GM21447 (cell line): Measurements from ENCODE around the gene JAKMIP2.

Experiments
- ATAC-seq: cut with Tn5 transposase; IDR thresholded peaks from one replicate; pipeline ENCODE4 v1.9.1; 2021; ENCODE audit not compliant: unreplicated experiment

JAKMIP2 gene

DNA sequence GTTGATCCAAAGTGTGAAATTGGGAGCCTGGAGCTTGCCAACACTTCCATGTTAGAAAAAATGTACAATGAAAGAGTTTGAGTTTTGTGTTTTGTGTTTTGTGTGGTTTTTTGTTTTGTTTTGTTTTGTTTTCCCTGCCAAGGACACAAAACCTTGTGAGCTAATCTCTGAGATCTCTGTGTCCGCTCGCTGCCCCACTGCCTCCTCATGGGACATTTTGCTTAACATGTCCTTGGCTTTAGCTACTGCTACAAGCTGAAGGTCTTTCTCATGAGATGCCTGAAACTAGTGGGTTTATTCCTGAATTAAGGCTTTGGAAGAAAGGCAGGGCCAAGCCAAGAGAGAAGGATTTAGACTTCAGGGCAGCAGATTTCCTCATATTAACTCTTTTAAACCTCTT, 7.3 kb upstream of the JAKMIP2 start:
- no peak for ATAC-seq

DNA sequence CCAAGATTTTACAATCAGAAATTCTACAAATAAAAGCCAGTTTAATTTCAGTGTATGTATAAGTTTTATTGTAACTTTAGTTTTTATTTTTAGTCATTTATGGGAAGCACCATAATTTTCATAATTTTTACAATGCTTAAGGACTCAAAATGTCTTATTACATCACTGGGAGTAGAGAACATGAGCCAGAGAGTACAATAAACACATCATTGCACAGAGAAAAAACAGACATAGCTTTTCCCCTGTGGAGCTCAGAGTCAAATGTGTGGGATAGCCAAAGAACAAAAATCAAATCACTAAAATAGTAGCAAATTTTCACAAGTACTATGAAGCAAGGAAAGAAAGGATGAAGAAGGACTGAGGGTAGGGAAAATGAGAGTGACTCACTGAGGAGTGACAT, 5.5 kb upstream of the JAKMIP2 start:
- ATAC-seq = no peak

DNA sequence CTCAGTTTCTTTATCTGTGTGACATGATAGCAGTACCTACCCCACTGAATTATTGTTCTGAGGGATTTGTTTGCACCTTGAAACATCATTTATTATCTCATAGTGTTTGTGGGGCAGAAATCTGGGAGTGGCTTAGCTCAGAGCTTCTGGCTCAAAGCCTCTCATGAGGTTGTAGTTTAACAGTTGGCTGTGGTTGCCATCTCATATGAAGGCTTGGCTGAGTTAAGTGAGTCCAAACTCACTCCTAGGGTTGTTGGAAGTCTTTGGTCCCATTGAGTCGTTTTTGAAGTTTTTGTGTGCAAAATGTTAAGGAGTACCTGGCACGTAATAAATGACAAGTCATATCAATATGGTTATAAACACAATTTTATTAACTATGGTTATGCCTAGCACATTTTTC, 3.6 kb upstream of the JAKMIP2 start:
- no peak for ATAC-seq

DNA sequence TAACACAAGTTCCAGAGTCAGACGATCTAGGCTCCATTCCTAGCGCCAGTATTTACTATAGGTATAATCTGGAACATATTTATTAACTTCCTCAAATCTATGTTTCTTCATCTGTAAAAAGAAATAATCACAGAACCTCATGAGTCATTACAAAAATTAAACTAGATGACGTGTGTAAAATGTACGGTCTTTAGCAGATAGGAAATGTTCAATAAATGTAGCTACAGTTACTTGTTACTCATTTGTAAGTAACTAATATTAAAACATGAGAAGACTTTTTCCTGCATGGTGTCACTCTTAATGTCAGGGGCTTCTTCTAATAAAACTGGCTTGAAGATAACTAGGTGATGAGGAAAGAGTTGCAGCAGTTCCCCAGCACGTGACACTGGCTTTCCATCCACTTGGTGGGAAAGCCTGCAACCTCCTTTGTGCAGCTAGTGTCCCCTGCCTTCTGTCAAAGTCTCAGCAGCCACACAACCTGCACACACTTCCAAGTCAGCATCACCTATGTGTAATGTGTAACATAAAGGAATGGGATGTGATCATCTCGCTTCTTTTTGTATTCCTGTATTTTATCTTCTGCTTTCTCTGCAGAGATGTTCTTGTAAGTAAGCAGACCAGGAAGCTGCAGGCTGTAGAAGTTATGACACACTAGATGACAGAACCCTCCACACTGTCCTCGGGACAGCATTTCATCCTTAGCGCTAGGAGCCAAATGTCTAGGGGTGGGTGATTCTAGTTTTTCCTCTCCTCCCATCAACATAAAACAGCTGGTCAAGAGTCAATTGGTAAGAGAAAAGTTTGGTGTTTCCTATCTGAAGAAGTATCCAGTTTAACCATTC, 1.8 kb upstream of the JAKMIP2 start:
- no peak for ATAC-seq

DNA sequence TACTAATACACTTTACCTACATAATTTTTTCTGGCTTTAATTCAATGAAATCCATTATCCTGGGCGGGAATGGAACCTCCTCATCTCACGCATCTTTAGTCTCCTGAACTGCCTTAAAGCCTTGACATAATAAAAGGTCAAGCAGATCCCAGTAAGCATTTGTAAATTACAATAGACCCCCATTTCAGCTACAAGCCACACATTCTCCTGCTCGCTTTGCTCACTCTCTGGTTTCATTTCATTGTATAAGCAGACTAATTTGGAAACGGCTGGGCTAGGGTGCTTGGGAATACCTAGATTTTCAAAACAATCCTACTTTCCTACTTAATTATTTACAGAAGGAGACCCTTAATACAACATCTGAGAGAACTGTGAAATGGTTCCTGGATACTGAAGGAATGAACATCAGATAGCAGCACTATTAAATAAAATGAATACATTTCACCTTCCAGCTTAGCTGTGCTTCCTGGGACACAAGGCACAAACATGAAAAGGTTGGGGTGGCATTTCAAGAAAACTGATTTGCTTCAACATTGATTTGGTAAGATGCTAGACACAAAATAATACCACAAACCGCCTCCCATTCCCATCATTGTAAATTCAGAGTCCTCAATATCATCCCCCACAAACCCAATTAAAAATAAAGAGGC, 1.5 kb downstream of the JAKMIP2 start:
- no peak for ATAC-seq

DNA sequence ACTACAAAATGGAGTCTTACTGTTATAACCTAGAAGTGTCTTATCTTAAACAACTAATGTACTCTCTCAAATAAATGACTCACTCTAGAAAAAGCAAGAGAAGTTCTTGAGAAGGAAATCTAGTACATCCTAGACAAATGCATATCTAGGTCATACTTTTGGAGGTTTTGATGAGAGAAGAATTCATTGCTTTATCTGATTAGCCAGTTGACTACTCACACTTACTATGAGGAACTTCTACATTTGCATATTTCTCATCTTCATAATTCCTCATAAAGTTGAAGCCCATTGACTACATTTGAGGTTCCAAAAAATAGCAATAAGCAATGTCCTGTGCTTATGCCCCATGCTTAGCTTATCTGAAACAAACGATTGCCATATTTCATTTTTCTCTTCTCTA, 2.8 kb downstream of the JAKMIP2 start:
- no peak for ATAC-seq

DNA sequence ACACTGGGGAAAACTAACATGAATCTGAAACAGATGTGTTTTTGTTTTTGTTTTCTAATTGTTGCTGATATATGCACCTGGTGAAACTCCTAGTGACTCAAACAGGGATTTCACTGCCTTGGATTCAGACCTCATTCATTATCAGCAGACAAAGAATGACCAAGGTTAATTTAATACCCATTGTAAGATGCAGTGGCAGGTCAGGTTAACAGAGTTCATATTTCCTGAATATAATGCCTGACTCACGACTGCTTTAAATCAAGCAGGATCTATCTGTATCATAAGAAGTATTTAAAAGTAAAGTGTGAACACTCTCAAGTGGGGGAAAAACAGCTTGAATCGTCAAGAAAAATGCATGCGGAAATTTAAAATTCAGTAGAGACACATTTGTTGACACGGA, 5.5 kb downstream of the JAKMIP2 start:
- ATAC-seq = no peak

DNA sequence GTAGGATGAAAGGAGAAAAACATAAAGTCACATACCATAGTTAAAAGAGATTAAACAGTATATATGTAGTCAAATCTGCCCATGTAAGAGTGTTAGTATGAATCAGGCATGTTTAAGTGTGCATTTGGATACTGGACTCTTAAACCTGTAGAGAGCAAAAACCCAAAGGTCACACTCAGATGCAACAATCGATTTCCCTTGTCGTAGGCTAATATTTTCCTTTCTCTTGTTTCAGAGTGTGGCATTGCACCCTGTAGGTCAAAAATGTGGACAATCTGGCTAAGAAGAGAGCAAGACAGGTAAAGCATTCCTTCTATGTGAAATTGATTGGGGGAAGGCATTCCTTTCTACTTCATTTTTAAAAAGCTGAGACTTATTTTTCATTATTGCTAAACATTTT, 8.9 kb downstream of the JAKMIP2 start:
- no peak for ATAC-seq

DNA sequence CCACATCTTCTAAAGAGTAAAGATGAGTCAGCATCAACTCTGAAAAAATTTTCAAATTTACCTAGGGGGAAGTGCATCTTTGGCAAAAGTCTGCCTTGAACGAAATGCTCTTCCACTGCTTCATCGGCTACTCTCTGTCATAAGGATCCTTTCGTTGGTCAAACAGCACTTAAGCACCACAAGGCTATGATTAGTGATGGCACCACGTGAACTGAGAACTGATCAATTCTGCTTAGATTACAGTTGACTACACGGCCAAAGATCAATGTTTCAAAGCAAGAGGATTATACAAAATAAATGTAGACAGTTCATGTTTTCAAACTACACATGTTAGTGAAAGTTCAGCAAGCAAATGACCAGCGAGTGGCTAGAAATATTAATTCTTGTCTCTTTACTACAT, 9.4 kb downstream of the JAKMIP2 start:
- no peak for ATAC-seq

DNA sequence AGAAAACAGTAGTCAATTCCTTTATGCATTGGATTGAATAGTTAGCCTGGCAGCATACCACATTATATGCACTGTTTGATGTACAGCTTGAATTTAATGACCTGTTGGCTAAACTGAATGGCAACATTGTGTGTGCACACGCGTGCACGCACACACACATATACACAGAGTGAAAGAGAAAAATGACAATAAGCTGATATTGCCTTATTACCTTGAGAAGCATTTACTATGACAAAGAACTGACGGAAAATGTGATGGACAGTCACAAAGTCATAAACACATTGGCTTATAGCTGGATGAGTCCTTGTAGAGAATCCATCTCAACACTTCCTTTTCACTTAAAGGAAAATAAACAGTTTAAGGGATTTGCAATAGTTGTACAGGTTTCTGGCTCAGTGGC, 15.5 kb downstream of the JAKMIP2 start:
- ATAC-seq = no peak

DNA sequence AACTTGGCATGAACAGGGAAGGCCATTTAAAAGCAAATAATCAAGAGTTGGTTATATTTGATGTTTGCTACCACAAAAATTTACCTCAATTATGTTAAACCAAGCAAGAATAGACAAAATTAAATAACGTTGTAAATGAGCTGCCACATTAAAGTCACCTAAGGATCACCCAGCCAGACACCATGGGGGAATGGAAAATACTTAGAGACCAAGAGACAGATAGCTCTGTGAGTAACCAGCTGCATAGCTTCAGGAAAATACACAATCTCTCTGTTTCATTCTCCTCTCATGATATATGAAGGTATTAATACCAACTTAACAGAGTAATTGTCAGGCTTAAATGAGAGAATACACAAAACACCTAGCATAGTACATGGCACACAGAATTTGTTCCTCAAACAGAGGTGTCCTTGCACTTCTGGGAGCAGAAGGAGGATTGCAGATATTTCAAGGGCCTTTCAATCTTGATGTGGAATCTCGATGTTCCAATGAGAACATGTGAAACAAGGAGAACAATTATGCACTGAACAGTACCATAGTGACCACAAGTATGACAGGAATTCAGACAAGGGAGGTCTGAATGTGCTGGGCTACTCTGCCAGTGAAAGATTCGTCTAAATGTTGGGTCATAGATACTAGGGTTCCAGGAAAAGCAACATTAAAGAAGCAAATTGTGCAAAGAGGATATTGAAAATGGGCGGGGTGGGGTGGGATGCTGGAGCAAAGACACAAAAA, 18.6 kb downstream of the JAKMIP2 start:
- ATAC-seq = no peak

DNA sequence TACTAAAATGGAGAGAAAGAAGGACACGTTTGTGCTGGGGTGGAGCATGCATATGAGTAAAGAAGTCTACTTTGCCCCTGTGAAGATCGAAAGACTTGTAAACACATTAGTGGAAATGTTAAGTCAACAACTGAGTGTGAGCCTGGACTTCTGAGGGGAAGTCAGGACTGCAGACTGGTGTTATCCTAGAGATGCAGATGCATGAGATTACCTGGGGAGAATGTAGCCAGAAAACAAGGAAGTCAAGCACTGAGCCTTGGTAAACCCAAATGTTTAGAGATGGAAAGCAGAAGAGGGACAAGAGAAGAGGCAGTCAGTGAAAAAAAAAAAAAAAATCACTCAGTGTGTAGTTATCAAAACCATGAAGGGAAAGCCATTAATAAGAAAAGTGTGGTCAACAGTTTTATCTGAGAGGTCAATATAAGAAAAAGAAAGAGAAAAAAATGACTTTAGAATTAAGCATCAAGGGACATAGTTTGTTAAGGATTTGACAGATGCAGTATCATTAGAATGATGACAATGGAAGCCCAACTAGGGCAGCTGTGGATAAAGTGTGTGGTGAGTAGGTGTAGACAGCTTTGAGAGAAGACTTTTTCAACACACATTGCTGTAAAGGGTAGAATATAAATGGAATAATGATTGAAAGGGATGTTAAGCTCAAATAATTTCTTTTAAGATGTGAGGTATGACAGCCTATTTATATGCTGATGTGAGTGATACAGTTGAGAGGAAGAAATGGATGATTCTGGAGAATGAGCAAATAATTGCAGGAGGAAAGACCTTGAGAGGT, 22.2 kb downstream of the JAKMIP2 start:
- no peak for ATAC-seq

DNA sequence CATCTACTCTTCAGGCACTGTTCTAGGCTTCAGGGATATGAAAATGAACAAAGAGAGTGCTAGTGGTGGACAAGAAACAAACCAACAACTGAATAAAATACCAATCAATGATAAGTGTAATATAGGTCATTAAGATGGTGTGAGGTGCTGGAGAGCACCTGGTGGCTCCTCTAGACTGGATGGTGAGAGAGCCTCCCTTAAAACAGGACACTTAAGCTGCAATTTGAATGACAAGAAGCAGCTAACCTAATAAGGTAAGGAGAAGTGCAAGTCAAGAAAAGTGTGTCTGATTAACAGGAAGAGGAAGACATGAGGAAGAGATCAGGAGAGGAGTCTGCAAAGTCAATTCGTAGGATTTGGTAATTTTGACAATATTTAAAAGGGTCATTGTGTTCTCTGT, 23.1 kb downstream of the JAKMIP2 start:
- no peak for ATAC-seq

DNA sequence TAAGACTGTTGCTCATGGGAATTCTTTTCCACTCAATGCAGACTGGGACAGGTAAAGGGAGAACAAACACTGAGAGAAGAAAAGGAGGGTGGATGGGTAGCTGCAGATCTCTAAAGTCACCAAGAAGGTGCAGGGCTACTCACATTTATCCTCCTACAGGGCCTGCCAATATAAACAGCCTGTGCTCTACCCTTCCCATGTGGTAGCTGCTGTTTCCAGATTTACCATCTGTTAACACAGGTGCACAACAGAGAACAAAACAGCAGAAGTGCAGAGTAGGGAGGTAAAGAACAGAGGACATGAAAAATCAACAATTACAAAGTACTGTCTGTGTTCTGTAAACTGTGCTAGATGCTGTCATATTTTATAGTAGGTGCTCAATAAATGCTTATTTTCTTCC, 26.0 kb downstream of the JAKMIP2 start:
- ATAC-seq = no peak

DNA sequence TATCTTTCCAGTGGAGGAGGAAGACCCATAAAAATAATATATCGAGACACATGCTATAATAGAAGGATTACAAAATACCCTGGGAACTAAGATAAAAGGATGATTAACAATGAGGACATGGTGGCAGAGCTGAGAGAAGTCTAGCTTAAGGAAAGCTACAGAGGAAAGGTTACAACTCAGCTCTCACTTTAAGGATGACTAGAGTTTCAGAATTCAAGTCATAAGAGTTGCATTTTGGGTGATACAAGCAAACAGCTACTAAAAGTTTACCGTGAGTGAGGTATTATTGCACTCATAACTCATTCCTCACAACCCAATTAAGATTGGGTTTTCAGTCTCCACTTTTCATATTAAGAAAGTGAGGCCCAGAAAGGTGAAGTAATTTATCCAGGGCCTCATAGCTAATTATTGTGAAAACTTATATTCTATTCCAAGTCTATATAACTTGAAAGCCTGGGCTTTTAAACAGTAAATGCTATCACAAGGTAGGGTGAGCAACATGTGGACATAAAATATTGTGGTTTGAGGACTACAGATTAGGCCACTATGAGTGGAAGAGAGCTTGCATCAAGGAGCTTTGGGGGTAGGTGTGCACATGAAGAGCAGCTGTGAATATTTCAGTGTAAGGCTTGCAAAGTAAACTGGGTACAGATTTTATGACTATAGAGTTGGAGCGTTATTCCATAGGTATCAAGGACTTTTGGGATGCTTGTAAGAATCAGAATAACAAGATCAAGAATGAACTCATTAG, 28.0 kb downstream of the JAKMIP2 start:
- ATAC-seq = no peak

DNA sequence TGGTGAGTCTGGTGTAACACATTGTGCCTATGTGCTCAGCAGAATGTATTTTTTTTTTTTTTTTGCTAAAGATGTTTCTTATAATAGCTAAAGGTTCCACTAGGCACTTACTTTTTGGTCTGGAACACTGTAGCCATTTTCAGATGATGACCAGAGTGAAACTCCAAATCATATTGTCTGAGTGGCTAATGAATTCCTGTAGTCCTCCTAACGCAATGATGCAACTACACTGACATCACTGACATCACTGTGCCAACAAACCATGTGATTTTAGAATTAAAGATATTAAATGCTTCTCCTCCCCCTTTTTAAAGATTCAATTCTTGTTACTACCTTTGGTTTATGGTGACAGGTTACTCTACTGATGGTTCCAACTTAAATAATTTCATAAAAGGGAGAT, 28.8 kb downstream of the JAKMIP2 start:
- ATAC-seq = no peak

DNA sequence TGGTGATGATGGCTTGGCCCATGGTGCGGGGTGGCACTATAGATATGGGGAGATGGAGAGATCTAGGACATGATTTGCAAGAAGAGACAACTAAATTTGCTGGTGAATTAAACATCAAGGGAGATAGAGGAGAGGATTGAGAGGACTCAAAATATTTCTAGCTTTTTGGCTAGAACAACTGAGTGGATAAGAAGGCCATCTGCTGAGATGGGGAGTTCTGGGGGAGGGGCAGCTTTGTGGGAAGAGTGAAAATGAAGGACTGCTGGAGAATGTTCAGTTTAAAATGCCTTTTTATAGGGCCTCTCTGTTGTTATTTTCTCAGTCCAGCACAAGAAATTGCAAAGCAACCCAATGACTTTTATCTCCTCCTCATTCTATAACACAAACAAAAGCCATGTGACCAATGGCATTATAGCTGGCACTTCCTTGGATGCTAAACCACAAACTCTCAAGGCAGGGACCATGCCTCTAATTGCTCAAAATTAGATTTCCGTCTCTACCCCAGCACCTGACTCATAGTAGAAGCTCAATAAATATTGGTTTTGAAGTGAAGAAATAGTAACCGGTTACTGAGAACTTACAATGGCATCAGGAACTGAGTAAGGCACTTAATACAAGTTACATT, 29.8 kb downstream of the JAKMIP2 start:
- no peak for ATAC-seq

DNA sequence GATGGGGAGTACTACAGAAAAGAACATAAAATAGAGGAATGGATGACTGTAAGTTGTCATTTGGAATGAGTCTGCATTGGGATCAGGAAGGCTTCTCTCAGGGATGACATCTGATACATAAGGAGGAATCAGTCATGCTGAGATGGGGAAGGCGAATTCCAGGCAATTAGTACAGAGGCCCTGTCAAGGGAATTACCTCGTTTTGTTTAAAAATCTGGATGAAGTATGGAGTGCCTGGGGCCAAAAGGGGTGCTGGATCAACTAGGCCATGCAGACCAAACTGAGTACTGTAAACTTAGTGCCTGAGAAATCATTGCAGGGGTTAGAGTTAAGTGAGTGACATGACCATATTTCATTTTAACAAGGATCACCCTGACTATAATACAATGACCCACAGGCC, 30.5 kb downstream of the JAKMIP2 start:
- ATAC-seq = no peak

DNA sequence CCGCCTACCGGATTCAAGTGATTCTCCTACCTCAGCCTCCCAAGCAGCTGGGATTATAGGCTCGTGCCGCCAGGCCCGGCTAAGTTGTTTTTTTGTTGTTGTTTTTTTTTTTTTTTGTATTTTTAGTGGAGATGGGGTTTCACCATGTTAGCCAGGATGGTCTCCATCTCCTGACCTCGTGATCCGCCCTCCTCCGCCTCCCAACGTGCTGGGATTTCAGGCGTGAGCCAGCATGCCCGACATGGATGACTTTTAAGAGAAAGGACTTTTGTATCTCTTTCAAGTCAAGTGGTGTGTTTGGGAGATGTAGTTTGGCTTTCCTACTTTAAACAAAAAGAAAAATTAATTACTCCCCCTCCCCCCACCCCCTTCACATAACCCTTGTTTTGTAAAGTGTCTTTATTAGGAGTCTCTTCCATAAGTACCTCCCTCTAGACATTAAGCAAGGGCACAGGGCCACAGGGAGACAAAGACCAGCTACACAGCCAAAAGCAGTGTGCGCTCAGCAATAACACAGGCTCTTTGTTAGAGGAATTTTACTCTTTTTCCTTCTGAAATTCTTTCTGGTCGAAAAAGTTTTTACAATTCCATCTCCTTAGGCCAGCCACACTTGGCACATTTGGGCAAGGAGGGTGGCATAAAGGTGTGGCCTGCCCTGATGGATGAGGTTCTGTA, 31.2 kb downstream of the JAKMIP2 start:
- no peak for ATAC-seq

DNA sequence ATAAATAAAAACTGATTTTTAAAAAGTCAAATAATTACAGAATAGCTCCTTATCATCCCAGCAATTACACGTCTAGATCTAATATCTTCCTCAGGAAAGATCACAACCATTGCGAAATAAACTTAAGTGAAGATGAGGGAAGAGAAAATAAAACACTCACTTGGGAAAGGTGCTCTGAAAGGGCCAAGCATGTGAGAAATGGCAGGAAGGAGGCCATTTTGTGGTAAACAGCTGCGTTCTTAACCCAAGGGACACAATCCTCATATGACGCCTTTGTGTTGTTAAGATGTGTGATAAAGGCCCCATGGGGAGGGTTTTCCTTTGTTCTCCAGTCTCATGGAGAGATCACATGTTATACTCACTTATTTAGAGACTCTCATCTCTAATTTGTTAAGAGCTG, 32.5 kb downstream of the JAKMIP2 start:
- no peak for ATAC-seq
